Embryonic facial prominence (tissue), 1 donor: ENCODE results near the gene SLC22A5.
"Not testable (repeated sequence)": the region's sequence is repeated elsewhere in the genome, so short reads cannot be mapped to it uniquely, and the experiment has no call there.

Experiments
- DNase-seq: peaks from one replicate; pipeline ENCODE4 v3.0.0-alpha.2; 2016; ENCODE audit errors: extremely low spot score

The SLC22A5 gene

GRCh38 chr5:132411304-132412013 is 41.9 kb downstream of the SLC22A5 start:
- no peak for DNase-seq

GRCh38 chr5:132413567-132413966 is 44.1 kb downstream of the SLC22A5 start:
- no peak for DNase-seq

- DNase-seq, result no peak
These were observed 45.3 kb downstream of the SLC22A5 start for GRCh38 chr5:132414634-132415378.

- not testable (repeated sequence) for DNase-seq
These were observed 46.0 kb downstream of the SLC22A5 start for GRCh38 chr5:132415516-132415915.

- DNase-seq, result no peak
These were observed 46.9 kb downstream of the SLC22A5 start for GRCh38 chr5:132416306-132417009.

- no peak for DNase-seq
These were observed 47.5 kb downstream of the SLC22A5 start for GRCh38 chr5:132417010-132417439.

- DNase-seq, result no peak
These were observed 48.0 kb downstream of the SLC22A5 start for GRCh38 chr5:132417461-132417860.

- DNase-seq, result no peak
These were observed 48.5 kb downstream of the SLC22A5 start for GRCh38 chr5:132417889-132418485.

- no peak for DNase-seq
These were observed 49.4 kb downstream of the SLC22A5 start for GRCh38 chr5:132418881-132419280.

GRCh38 chr5:132419502-132420468 is 50.3 kb downstream of the SLC22A5 start:
- DNase-seq, result peak; percentile 29

GRCh38 chr5:132420706-132421272 is 51.3 kb downstream of the SLC22A5 start:
- no peak for DNase-seq

GRCh38 chr5:132421462-132421861 is 52.0 kb downstream of the SLC22A5 start:
- DNase-seq, result no peak

- DNase-seq, result no peak
These were observed 53.4 kb downstream of the SLC22A5 start for GRCh38 chr5:132422720-132423437.

GRCh38 chr5:132423438-132423898 is 54.0 kb downstream of the SLC22A5 start:
- DNase-seq, result no peak

GRCh38 chr5:132424167-132424880 is 54.8 kb downstream of the SLC22A5 start:
- DNase-seq, result no peak

- no peak for DNase-seq
These were observed 55.8 kb downstream of the SLC22A5 start for GRCh38 chr5:132425009-132425937.

GRCh38 chr5:132425975-132426524 is 56.5 kb downstream of the SLC22A5 start:
- no peak for DNase-seq
